OCI-LY1 (cell line): Measurements from ENCODE around the gene SMLR1.

Experiments used
- CTCF ChIP-seq: fragments of 200-600 bp; sonication (generic), shearing (Covaris generic); IDR thresholded peaks from 2 replicates; pipeline ENCODE4 v1.5.1; 2017; ENCODE audit warnings: mild to moderate bottlenecking, antibody characterized with exemption, low read length, moderate library complexity, mixed read lengths
- EZH2 ChIP-seq: fragments of 200-600 bp; sonication (generic), shearing (Covaris generic); IDR thresholded peaks from 2 replicates; pipeline ENCODE4 v1.8.0; 2017; ENCODE audit warnings: borderline replicate concordance, mixed run types, mild to moderate bottlenecking, antibody characterized with exemption, low read length, moderate library complexity, mixed read lengths

GRCh38 chr6:130869681-130870080 is 42.5 kb downstream of the SMLR1 start:
- TF ChIP-seq EZH2, result no peak
- no peak for TF ChIP-seq CTCF
